ENCODE results near the gene SORBS1. TPM values are rescaled to one million over a fixed set of nuclear protein-coding genes. Genes with fewer than 3 reads are reported as not detected.

Gene SORBS1
- total and polyA plus RNA-seq, 4 donors: 33.2 to 71.3 (median 44.1) TPM

DNA sequence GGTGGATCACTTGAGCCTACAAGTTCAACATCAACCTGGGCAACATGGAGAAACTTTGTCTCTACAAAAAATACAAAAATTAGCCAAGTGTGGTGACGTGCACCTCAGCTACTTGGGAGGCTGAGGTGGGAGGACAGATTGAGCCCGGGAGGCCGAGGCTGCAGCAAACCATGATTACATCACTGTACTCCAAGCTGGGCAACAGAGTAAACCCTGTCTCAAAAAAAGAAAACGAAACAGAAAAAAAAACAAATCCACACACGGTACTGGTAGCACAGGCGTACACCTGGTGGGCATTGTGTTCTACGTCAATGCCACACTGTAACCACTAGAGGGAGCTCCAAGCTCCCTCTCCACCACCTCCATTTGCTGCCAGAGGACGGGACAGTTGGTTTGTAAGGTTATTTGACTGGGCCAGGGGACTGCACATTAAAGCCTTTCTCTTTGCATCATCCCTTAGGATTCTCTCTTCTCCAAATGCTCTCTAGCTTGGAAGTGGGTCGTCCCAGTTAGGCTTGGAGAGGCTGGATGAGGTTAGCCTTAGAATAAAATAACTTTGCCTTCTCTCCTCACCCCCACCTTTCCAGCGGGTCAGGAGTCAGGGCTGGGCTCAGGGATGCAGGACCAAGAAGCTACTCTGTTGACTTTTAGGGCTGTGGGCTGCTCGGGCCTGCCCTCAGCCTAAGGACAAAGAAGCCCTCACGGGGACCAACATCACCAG lies 130.8 kb downstream of the SORBS1 start:
- Histone ChIP-seq H3K9me3 (ENCODE audit: control insufficient read depth in 4 of 4, low read length in 3 of 4) (no peaks in the 10 kb centered on the region), H3K4me3 (ENCODE audit: low read depth in 1 of 3, low read length in 3 of 3) (no peak overlapping the region), H3K36me3 (ENCODE audit: control insufficient read depth in 4 of 4, insufficient read depth in 3 of 4, low read depth in 1 of 4, low read length in 3 of 4) (peaks cover 0 to 13% (median 7%) of the 10 kb centered on the region in 4 donors), H3K27ac (ENCODE audit: low read depth in 1 of 2, low read length in 2 of 2) (peak overlapping the region; percentile 32 to 67), H3K4me1 (ENCODE audit: control insufficient read depth in 4 of 4, insufficient read depth in 4 of 4, low read length in 3 of 4) (peaks cover 6 to 44% (median 29%) of the 10 kb centered on the region in 4 donors), H3K27me3 (ENCODE audit: control insufficient read depth in 4 of 4, insufficient read depth in 4 of 4, low read length in 3 of 4) (no peaks in the 10 kb centered on the region), H3K9ac (ENCODE audit: low read depth in 1 of 2, low read length in 2 of 2) (no peak overlapping the region)
- TF ChIP-seq EGR1 (IDR thresholded peaks at IDR 0.05; ENCODE audit: low read depth in 2 of 2): no peak
- peak; percentile 99 to 100 for TF ChIP-seq RAD21 (IDR thresholded peaks at IDR 0.05)
- peak in 1 of 2 donors; percentile 52 for TF ChIP-seq RXRA (IDR thresholded peaks at IDR 0.05)
- TF ChIP-seq HNF4A (conservative IDR thresholded peaks at IDR 0.05): peak; percentile 3 to 15
- TF ChIP-seq, protein P1, sequence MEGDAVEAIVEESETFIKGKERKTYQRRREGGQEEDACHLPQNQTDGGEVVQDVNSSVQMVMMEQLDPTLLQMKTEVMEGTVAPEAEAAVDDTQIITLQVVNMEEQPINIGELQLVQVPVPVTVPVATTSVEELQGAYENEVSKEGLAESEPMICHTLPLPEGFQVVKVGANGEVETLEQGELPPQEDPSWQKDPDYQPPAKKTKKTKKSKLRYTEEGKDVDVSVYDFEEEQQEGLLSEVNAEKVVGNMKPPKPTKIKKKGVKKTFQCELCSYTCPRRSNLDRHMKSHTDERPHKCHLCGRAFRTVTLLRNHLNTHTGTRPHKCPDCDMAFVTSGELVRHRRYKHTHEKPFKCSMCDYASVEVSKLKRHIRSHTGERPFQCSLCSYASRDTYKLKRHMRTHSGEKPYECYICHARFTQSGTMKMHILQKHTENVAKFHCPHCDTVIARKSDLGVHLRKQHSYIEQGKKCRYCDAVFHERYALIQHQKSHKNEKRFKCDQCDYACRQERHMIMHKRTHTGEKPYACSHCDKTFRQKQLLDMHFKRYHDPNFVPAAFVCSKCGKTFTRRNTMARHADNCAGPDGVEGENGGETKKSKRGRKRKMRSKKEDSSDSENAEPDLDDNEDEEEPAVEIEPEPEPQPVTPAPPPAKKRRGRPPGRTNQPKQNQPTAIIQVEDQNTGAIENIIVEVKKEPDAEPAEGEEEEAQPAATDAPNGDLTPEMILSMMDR (IDR thresholded peaks at IDR 0.05; ENCODE audit: low read depth, low read length, missing input control): peak; percentile 98
- peak; percentile 56 for DNase-seq (ENCODE audit: low spot score)
- 33% methylated on average over 12 of the region's 12 CpGs for WGBS

DNA sequence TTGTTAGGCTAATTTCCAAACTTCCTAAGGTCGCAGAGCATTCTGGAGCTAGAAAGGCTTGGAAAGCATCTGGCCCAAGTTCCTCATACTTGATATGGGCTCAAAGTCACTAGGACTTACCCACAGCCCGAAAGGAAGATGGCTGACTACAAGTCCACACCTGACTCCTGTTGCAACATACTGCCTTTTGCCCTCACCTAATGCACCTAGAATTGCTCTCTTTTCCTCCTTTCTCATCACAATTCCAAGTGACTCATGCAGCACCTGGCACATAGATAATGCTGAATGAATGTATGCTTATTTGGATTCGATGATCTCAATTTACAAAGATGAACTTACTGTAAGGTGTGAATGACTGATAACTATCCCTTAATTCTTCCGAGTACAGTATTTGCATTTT lies 131.5 kb downstream of the SORBS1 start:
- DNase-seq (ENCODE audit: low spot score): no peak
- H3K9me3 ChIP-seq (ENCODE audit: control insufficient read depth in 4 of 4, low read length in 3 of 4): no peaks in the 10 kb centered on the region
- WGBS: 73% methylated on average over 4 of the region's 4 CpGs
- H3K36me3 ChIP-seq (ENCODE audit: control insufficient read depth in 4 of 4, insufficient read depth in 3 of 4, low read depth in 1 of 4, low read length in 3 of 4): peaks cover 2 to 13% (median 7%) of the 10 kb centered on the region in 4 donors
- peaks cover 0 to 37% (median 21%) of the 10 kb centered on the region in 4 donors for H3K4me1 ChIP-seq (ENCODE audit: control insufficient read depth in 4 of 4, insufficient read depth in 4 of 4, low read length in 3 of 4)
- peak overlapping the region; percentile 32 to 67 for H3K27ac ChIP-seq (ENCODE audit: low read depth in 1 of 2, low read length in 2 of 2)
- H3K27me3 ChIP-seq (ENCODE audit: control insufficient read depth in 4 of 4, insufficient read depth in 4 of 4, low read length in 3 of 4): no peaks in the 10 kb centered on the region
- peak; percentile 8 for TF ChIP-seq HNF4G (IDR thresholded peaks at IDR 0.05)
- TF ChIP-seq JUND (IDR thresholded peaks at IDR 0.05): peak in 1 of 2 donors; percentile 71
- no peak for TF ChIP-seq TAF1 (conservative IDR thresholded peaks at IDR 0.05)
- TF ChIP-seq ZBTB33 (IDR thresholded peaks at IDR 0.05): no peak
- no peak for TF ChIP-seq FOXA1 (IDR thresholded peaks at IDR 0.05)
- TF ChIP-seq, protein P1 (IDR thresholded peaks at IDR 0.05; ENCODE audit: low read depth, low read length, missing input control): no peak
- TF ChIP-seq GABPA (IDR thresholded peaks at IDR 0.05 in 1 of 2, conservative IDR thresholded peaks at IDR 0.05 in 1 of 2): no peak
- peak; percentile 68 to 79 for TF ChIP-seq HNF4A (conservative IDR thresholded peaks at IDR 0.05)
- peak; percentile 86 for TF ChIP-seq YY1 (IDR thresholded peaks at IDR 0.05)
- no peak for TF ChIP-seq ATF3 (IDR thresholded peaks at IDR 0.05)
- no peak for TF ChIP-seq REST (IDR thresholded peaks at IDR 0.05)
- TF ChIP-seq RXRA (IDR thresholded peaks at IDR 0.05): peak in 1 of 2 donors; percentile 45
- TF ChIP-seq FOXA2 (IDR thresholded peaks at IDR 0.05): no peak
- H3K9ac ChIP-seq (ENCODE audit: low read depth in 1 of 2, low read length in 2 of 2): no peak overlapping the region
- no peak overlapping the region for H3K4me3 ChIP-seq (ENCODE audit: low read depth in 1 of 3, low read length in 3 of 3)

Measured in liver (tissue), 9 donors.